ENCODE data around the gene TMEM106C. TPM values are rescaled to one million over a fixed set of nuclear protein-coding genes. Genes with fewer than 3 reads are reported as not detected.

TMEM106C gene
- total and polyA plus RNA-seq, 2 of the 4 experiments (the other 2 are of a cell fraction): 72.1 to 74.6 TPM

GRCh38 chr12:47975036-47975620, 11.7 kb downstream of the TMEM106C start:
- no peak overlapping the region for H2BK120ac ChIP-seq (ENCODE audit: low read depth, low read length)
- H3K4ac ChIP-seq (ENCODE audit: low read depth, low read length): no peak overlapping the region
- no peak overlapping the region for H3K18ac ChIP-seq (ENCODE audit: low read depth, low read length)
- H2BK20ac ChIP-seq (ENCODE audit: low read depth, low read length): no peak overlapping the region
- no TSS peak for BruUV-seq (replicated peaks)
- H3K9me1 ChIP-seq (ENCODE audit: insufficient read depth, low read length): no peaks in the 10 kb centered on the region
- H4K5ac ChIP-seq (ENCODE audit: low read depth, low read length): no peak overlapping the region
- no peak overlapping the region for H3K27ac ChIP-seq (ENCODE audit: insufficient read depth, low read length)
- no peak for DNase-seq
- no peaks in the 10 kb centered on the region for H4K20me1 ChIP-seq (ENCODE audit: insufficient read depth, low read length)
- H3K79me1 ChIP-seq (ENCODE audit: low read depth in 1 of 2, low read length in 2 of 2): no peaks in the 10 kb centered on the region
- H2AK5ac ChIP-seq (ENCODE audit: low read depth, low read length): no peak overlapping the region
- in situ Hi-C loops (cut with MboI; ENCODE audit: low sequenced_read_pairs) (no loop called here), intact Hi-C loops (cut with micrococcal nuclease) (no loop called here), dilution Hi-C loops (cut with HindIII; ENCODE audit: low sequenced_read_pairs, unreplicated experiment) (no loop called here)
- no peak overlapping the region for H4K91ac ChIP-seq (ENCODE audit: insufficient read depth, low read depth, low read length)
- ChIA-PET POLR2A (ENCODE audit: unreplicated experiment) (no interaction called here), CTCF (no interaction called here)
- no peak overlapping the region for H3K4me2 ChIP-seq (ENCODE audit: low read depth, low read length)
- ATAC-seq (ENCODE audit: low read depth): no peak
- H3K23ac ChIP-seq (ENCODE audit: low read depth, low read length): no peak overlapping the region
- no peak overlapping the region for H2BK5ac ChIP-seq (ENCODE audit: low read depth, low read length, poor library complexity, severe bottlenecking)
- H3K14ac ChIP-seq (replicated peaks; ENCODE audit: low read depth, low read length): no peak overlapping the region
- H2AK9ac ChIP-seq (replicated peaks; ENCODE audit: low read depth, low read length, poor library complexity): no peak overlapping the region
- H3K9me3 ChIP-seq (ENCODE audit: control insufficient read depth, insufficient read depth, low read length): no peaks in the 10 kb centered on the region
- H3K4me1 ChIP-seq (ENCODE audit: control insufficient read depth, insufficient read depth, low read length): no peaks in the 10 kb centered on the region
- H3K36me3 ChIP-seq (ENCODE audit: control insufficient read depth, insufficient read depth, low read length): no peaks in the 10 kb centered on the region
- H3K4me3 ChIP-seq (ENCODE audit: insufficient read depth, low read depth, low read length): no peak overlapping the region
- H2BK15ac ChIP-seq (ENCODE audit: low read depth, low read length): no peak overlapping the region
- H3K27me3 ChIP-seq (ENCODE audit: control insufficient read depth, insufficient read depth, low read length): peaks cover 30% of the 10 kb centered on the region
- no peak overlapping the region for H3K9ac ChIP-seq (ENCODE audit: low read depth, low read length)
- H3K56ac ChIP-seq (ENCODE audit: extremely low read depth, insufficient read depth, low read length): no peak overlapping the region
- no peak overlapping the region for H4K8ac ChIP-seq (ENCODE audit: low read depth in 2 of 2, low read length in 2 of 2)
- TF ChIP-seq ELK1 (IDR thresholded peaks at IDR 0.05; ENCODE audit: borderline replicate concordance, low read depth, low read length) (no peak), RFX5 (IDR thresholded peaks at IDR 0.05; ENCODE audit: low read depth, low read length) (no peak), MAFK (IDR thresholded peaks at IDR 0.05; ENCODE audit: low read depth, low read length) (no peak), BHLHE40 (IDR thresholded peaks at IDR 0.05; ENCODE audit: low read depth, low read length) (no peak), POLR2A (IDR thresholded peaks at IDR 0.05; ENCODE audit: low read depth, low read length) (no peak), MXI1 (IDR thresholded peaks at IDR 0.05; ENCODE audit: borderline replicate concordance, low read depth, low read length) (no peak), USF2 (IDR thresholded peaks at IDR 0.05; ENCODE audit: low read depth, low read length) (no peak), MAZ (IDR thresholded peaks at IDR 0.05; ENCODE audit: borderline replicate concordance, low read depth, low read length) (no peak), CHD1 (IDR thresholded peaks at IDR 0.05; ENCODE audit: low read depth, low read length) (no peak), NFE2L2 (IDR thresholded peaks at IDR 0.05; ENCODE audit: low read depth, low read length) (no peak)
- TF ChIP-seq, protein P1, sequence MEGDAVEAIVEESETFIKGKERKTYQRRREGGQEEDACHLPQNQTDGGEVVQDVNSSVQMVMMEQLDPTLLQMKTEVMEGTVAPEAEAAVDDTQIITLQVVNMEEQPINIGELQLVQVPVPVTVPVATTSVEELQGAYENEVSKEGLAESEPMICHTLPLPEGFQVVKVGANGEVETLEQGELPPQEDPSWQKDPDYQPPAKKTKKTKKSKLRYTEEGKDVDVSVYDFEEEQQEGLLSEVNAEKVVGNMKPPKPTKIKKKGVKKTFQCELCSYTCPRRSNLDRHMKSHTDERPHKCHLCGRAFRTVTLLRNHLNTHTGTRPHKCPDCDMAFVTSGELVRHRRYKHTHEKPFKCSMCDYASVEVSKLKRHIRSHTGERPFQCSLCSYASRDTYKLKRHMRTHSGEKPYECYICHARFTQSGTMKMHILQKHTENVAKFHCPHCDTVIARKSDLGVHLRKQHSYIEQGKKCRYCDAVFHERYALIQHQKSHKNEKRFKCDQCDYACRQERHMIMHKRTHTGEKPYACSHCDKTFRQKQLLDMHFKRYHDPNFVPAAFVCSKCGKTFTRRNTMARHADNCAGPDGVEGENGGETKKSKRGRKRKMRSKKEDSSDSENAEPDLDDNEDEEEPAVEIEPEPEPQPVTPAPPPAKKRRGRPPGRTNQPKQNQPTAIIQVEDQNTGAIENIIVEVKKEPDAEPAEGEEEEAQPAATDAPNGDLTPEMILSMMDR (conservative IDR thresholded peaks at IDR 0.05; ENCODE audit: low read depth, low read length): no peak
- 90% methylated on average over 4 of the region's 16 CpGs; no CpG with 5 or more reads in 1 of the 2 experiments for WGBS, 2 experiments (ENCODE audit: extremely low coverage in 2 of 2, insufficient read length in 1 of 2)
- no peak overlapping the region for H2AFZ ChIP-seq (replicated peaks; ENCODE audit: low read length, poor library complexity)

Measured in IMR-90 (cell line).